ENCODE results near the gene ACP7. TPM values are rescaled to one million over a fixed set of nuclear protein-coding genes. Genes with fewer than 3 reads are reported as not detected.

The ACP7 gene
- total and polyA plus RNA-seq, 2 experiments from 2014 or later, result 0.27 to 0.45 TPM

DNA sequence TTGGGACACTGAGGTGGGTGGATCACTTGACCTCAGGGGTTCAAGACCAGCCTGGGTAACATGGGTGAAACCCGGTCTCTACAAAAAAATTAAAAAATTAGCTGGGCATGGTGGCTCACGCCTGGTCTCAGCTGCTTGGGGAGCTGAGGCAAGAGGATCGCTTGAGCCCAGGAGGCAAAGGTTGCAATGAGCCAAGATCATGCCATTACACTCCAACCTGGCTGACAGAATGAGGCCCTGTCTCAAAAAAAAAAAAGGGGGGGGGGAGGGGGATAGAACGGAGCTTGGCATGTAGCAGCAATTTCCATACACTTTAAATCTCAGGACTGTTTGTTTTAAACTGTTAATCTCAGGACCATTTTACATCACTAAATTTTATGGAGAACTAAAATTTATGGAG lies 2.2 kb downstream of the ACP7 start (continued):
- TF ChIP-seq ZNF114 (CRISPR knock-in tag; IDR thresholded peaks at IDR 0.05) (no peak), JUNB (IDR thresholded peaks at IDR 0.05; ENCODE audit: unreplicated experiment) (no peak), ZNF331 (CRISPR knock-in tag; IDR thresholded peaks at IDR 0.05; ENCODE audit: low read depth) (no peak), NANOG (IDR thresholded peaks at IDR 0.05; ENCODE audit: borderline replicate concordance) (no peak)

DNA sequence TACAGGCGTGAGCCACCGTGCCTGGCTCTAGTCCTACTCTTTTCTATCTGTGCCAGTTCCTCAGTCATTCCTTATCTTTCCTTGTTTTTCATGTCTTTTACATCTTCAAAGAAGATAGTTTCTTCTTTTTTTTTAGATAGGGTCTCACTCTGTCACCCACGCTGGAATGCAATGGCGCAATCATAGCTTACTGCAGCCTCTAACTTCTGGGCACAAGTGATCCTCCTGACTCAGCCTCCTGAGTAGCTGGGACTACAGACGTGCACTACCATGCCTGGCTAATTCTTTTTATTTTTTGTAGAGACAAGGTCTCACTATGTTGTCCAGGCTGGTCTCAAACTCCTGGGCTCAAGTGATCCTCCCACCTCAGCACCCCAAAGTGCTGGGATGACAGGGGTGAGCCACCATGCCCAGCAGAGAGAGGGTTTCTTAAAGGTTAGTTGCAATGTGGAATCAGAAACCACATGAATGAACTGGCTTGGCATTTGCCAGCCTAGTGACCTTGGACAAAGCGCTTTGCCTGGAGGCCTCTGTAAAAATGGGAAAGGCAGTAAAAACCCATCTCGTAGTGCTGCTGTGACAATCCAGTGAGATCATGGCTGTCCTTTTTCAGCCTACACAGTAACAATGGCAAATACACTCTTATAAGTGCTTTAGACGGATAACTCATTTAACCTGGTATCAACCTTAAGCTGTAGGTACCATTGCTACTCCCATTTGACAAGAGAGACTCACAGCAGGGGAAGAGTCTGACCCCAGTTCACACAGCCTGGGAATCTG lies 3.9 kb downstream of the ACP7 start:
- H3K4me1 Mint-ChIP-seq, result peaks cover 12% of the 10 kb centered on the region
- Histone ChIP-seq H4K20me1 (replicated peaks; ENCODE audit: insufficient read depth) (no peaks in the 10 kb centered on the region), H3K9me2 (ENCODE audit: insufficient read depth) (no peaks in the 10 kb centered on the region), H2AFZ (no peak overlapping the region), H3F3A (replicated peaks; ENCODE audit: low read depth) (no peaks in the 10 kb centered on the region), H3K79me2 (replicated peaks; ENCODE audit: insufficient read depth) (no peaks in the 10 kb centered on the region), H3K27ac (ENCODE audit: low read depth) (no peak overlapping the region), H3K36me3 (ENCODE audit: insufficient read depth) (no peaks in the 10 kb centered on the region), H3K27me3 (ENCODE audit: insufficient read depth) (peaks cover 30% of the 10 kb centered on the region), H3K4me3 (no peak overlapping the region), H3K4me2 (no peak overlapping the region), H3K4me1 (ENCODE audit: insufficient read depth) (peaks cover 13% of the 10 kb centered on the region)
- H3K27me3 Mint-ChIP-seq (ENCODE audit: insufficient read depth, low read depth, poor library complexity), result peaks cover 32% of the 10 kb centered on the region
- no peaks in the 10 kb centered on the region; the same call in 2 of the 3 replicates for H3K36me3 Mint-ChIP-seq (ENCODE audit: low read depth)
- DNase-seq (ENCODE audit: low spot score) (no peak), ATAC-seq (no peak)
- H3K27ac Mint-ChIP-seq, result no peak overlapping the region
- H3K4me3 Mint-ChIP-seq, result no peak overlapping the region
- H3K9me3 Mint-ChIP-seq, result no peaks in the 10 kb centered on the region
- TF ChIP-seq POLR2AphosphoS5 (IDR thresholded peaks at IDR 0.05; ENCODE audit: low read depth) (no peak), CREB1 (CRISPR knock-in tag; IDR thresholded peaks at IDR 0.05; ENCODE audit: low read depth) (no peak), STAT1 (IDR thresholded peaks at IDR 0.05; ENCODE audit: unreplicated experiment) (no peak), NANOG (IDR thresholded peaks at IDR 0.05; ENCODE audit: borderline replicate concordance) (no peak), JUNB (IDR thresholded peaks at IDR 0.05; ENCODE audit: unreplicated experiment) (no peak), ZNF331 (CRISPR knock-in tag; IDR thresholded peaks at IDR 0.05; ENCODE audit: low read depth) (no peak), ZNF114 (CRISPR knock-in tag; IDR thresholded peaks at IDR 0.05) (no peak), EZH2phosphoT487 (IDR thresholded peaks at IDR 0.05; ENCODE audit: unreplicated experiment) (no peak)
- TF ChIP-seq, protein P1, sequence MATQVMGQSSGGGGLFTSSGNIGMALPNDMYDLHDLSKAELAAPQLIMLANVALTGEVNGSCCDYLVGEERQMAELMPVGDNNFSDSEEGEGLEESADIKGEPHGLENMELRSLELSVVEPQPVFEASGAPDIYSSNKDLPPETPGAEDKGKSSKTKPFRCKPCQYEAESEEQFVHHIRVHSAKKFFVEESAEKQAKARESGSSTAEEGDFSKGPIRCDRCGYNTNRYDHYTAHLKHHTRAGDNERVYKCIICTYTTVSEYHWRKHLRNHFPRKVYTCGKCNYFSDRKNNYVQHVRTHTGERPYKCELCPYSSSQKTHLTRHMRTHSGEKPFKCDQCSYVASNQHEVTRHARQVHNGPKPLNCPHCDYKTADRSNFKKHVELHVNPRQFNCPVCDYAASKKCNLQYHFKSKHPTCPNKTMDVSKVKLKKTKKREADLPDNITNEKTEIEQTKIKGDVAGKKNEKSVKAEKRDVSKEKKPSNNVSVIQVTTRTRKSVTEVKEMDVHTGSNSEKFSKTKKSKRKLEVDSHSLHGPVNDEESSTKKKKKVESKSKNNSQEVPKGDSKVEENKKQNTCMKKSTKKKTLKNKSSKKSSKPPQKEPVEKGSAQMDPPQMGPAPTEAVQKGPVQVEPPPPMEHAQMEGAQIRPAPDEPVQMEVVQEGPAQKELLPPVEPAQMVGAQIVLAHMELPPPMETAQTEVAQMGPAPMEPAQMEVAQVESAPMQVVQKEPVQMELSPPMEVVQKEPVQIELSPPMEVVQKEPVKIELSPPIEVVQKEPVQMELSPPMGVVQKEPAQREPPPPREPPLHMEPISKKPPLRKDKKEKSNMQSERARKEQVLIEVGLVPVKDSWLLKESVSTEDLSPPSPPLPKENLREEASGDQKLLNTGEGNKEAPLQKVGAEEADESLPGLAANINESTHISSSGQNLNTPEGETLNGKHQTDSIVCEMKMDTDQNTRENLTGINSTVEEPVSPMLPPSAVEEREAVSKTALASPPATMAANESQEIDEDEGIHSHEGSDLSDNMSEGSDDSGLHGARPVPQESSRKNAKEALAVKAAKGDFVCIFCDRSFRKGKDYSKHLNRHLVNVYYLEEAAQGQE (IDR thresholded peaks at IDR 0.05; ENCODE audit: unreplicated experiment), result no peak
- TF ChIP-seq, protein P2, sequence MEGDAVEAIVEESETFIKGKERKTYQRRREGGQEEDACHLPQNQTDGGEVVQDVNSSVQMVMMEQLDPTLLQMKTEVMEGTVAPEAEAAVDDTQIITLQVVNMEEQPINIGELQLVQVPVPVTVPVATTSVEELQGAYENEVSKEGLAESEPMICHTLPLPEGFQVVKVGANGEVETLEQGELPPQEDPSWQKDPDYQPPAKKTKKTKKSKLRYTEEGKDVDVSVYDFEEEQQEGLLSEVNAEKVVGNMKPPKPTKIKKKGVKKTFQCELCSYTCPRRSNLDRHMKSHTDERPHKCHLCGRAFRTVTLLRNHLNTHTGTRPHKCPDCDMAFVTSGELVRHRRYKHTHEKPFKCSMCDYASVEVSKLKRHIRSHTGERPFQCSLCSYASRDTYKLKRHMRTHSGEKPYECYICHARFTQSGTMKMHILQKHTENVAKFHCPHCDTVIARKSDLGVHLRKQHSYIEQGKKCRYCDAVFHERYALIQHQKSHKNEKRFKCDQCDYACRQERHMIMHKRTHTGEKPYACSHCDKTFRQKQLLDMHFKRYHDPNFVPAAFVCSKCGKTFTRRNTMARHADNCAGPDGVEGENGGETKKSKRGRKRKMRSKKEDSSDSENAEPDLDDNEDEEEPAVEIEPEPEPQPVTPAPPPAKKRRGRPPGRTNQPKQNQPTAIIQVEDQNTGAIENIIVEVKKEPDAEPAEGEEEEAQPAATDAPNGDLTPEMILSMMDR (conservative IDR thresholded peaks at IDR 0.05; ENCODE audit: low read depth in 2 of 2), result no peak
- TF ChIP-seq, protein P3, sequence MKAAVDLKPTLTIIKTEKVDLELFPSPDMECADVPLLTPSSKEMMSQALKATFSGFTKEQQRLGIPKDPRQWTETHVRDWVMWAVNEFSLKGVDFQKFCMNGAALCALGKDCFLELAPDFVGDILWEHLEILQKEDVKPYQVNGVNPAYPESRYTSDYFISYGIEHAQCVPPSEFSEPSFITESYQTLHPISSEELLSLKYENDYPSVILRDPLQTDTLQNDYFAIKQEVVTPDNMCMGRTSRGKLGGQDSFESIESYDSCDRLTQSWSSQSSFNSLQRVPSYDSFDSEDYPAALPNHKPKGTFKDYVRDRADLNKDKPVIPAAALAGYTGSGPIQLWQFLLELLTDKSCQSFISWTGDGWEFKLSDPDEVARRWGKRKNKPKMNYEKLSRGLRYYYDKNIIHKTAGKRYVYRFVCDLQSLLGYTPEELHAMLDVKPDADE (IDR thresholded peaks at IDR 0.05), result no peak
- TF ChIP-seq, protein P4, sequence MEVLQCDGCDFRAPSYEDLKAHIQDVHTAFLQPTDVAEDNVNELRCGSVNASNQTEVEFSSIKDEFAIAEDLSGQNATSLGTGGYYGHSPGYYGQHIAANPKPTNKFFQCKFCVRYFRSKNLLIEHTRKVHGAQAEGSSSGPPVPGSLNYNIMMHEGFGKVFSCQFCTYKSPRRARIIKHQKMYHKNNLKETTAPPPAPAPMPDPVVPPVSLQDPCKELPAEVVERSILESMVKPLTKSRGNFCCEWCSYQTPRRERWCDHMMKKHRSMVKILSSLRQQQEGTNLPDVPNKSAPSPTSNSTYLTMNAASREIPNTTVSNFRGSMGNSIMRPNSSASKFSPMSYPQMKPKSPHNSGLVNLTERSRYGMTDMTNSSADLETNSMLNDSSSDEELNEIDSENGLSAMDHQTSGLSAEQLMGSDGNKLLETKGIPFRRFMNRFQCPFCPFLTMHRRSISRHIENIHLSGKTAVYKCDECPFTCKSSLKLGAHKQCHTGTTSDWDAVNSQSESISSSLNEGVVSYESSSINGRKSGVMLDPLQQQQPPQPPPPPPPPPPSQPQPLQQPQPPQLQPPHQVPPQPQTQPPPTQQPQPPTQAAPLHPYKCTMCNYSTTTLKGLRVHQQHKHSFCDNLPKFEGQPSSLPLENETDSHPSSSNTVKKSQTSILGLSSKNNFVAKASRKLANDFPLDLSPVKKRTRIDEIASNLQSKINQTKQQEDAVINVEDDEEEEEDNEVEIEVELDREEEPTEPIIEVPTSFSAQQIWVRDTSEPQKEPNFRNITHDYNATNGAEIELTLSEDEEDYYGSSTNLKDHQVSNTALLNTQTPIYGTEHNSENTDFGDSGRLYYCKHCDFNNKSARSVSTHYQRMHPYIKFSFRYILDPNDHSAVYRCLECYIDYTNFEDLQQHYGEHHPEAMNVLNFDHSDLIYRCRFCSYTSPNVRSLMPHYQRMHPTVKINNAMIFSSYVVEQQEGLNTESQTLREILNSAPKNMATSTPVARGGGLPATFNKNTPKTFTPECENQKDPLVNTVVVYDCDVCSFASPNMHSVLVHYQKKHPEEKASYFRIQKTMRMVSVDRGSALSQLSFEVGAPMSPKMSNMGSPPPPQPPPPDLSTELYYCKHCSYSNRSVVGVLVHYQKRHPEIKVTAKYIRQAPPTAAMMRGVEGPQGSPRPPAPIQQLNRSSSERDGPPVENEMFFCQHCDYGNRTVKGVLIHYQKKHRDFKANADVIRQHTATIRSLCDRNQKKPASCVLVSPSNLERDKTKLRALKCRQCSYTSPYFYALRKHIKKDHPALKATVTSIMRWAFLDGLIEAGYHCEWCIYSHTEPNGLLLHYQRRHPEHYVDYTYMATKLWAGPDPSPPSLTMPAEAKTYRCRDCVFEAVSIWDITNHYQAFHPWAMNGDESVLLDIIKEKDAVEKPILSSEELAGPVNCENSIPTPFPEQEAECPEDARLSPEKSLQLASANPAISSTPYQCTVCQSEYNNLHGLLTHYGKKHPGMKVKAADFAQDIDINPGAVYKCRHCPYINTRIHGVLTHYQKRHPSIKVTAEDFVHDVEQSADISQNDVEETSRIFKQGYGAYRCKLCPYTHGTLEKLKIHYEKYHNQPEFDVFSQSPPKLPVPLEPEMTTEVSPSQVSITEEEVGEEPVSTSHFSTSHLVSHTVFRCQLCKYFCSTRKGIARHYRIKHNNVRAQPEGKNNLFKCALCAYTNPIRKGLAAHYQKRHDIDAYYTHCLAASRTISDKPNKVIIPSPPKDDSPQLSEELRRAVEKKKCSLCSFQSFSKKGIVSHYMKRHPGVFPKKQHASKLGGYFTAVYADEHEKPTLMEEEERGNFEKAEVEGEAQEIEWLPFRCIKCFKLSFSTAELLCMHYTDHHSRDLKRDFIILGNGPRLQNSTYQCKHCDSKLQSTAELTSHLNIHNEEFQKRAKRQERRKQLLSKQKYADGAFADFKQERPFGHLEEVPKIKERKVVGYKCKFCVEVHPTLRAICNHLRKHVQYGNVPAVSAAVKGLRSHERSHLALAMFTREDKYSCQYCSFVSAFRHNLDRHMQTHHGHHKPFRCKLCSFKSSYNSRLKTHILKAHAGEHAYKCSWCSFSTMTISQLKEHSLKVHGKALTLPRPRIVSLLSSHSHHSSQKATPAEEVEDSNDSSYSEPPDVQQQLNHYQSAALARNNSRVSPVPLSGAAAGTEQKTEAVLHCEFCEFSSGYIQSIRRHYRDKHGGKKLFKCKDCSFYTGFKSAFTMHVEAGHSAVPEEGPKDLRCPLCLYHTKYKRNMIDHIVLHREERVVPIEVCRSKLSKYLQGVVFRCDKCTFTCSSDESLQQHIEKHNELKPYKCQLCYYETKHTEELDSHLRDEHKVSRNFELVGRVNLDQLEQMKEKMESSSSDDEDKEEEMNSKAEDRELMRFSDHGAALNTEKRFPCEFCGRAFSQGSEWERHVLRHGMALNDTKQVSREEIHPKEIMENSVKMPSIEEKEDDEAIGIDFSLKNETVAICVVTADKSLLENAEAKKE (CRISPR knock-in tag; IDR thresholded peaks at IDR 0.05), result no peak
